Neural cell (in vitro differentiated cells): ENCODE results near the gene ATP2B2. TPM values are rescaled to one million over a fixed set of nuclear protein-coding genes. Genes with fewer than 3 reads are reported as not detected.

Source experiments
- H2AFZ ChIP-seq: fragments of 200-600, 300-800 bp; sonication (generic), shearing (Covaris generic); 2 replicates; pipeline ENCODE4 v1.6.0; 2014; ENCODE audit warnings: low read depth, mild to moderate bottlenecking, antibody characterized with exemption, low read length, moderate library complexity
- H3F3A ChIP-seq: fragments of 200-600 bp; shearing (Covaris generic); 2 replicates; pipeline ENCODE4 v1.6.1; 2016; ENCODE audit warnings: mild to moderate bottlenecking, moderate library complexity, mixed read lengths, antibody characterized with exemption, low read length; ENCODE audit not compliant: insufficient read depth, poor library complexity, severe bottlenecking
- H3K27ac ChIP-seq: fragments of 200-600, 300-800 bp; sonication (generic), shearing (Covaris generic); 2 replicates; pipeline ENCODE4 v1.5.1; 2014; ENCODE audit warnings: mild to moderate bottlenecking, low read length, moderate library complexity
- H3K27me3 ChIP-seq: fragments of 300-800, 200-600 bp; sonication (generic), shearing (Covaris generic); 2 replicates; pipeline ENCODE4 v1.6.0; 2014; ENCODE audit warnings: mild to moderate bottlenecking, low read depth, low read length, moderate library complexity; ENCODE audit not compliant: insufficient read depth
- H3K36me3 ChIP-seq: fragments of 300-800, 200-600 bp; sonication (generic), shearing (Covaris generic); 2 replicates; pipeline ENCODE4 v1.5.1; 2014; ENCODE audit warnings: mild to moderate bottlenecking, antibody characterized with exemption, low read length, moderate library complexity; ENCODE audit not compliant: insufficient read depth
- H3K4me2 ChIP-seq: fragments of 300-800, 200-600 bp; sonication (generic), shearing (Covaris generic); 2 replicates; pipeline ENCODE4 v1.6.0; 2014; ENCODE audit warnings: mild to moderate bottlenecking, low read length
- H3K4me3 ChIP-seq: fragments of 300-800, 200-600 bp; sonication (generic), shearing (Covaris generic); 2 replicates; pipeline ENCODE4 v1.5.1; 2014; ENCODE audit warnings: mild to moderate bottlenecking, low read length, moderate library complexity
- H3K79me2 ChIP-seq: fragments of 200-600 bp; shearing (Covaris generic); replicated peaks from 2 replicates; pipeline ENCODE4 v1.6.0; 2014; ENCODE audit warnings: mild to moderate bottlenecking, low read length, moderate library complexity; ENCODE audit not compliant: insufficient read depth
- H3K9ac ChIP-seq: fragments of 300-800, 200-600 bp; sonication (generic), shearing (Covaris generic); 2 replicates; pipeline ENCODE4 v1.6.1; 2016; ENCODE audit warnings: mild to moderate bottlenecking, low read length, mixed read lengths
- H3K9me2 ChIP-seq: fragments of 200-600 bp; shearing (Covaris generic); 2 replicates; pipeline ENCODE4 v1.6.1; 2016; ENCODE audit warnings: mild to moderate bottlenecking, low read length, mixed read lengths; ENCODE audit not compliant: insufficient read depth
- H3K9me3 ChIP-seq: fragments of 200-600, 300-800 bp; sonication (generic), shearing (Covaris generic); 2 replicates; pipeline ENCODE4 v1.6.1; 2016; ENCODE audit warnings: mild to moderate bottlenecking, mixed run types, low read length, moderate library complexity, mixed read lengths
- H4K20me1 ChIP-seq: fragments of 200-600 bp; shearing (Covaris generic); 2 replicates; pipeline ENCODE4 v1.6.1; 2016; ENCODE audit warnings: mild to moderate bottlenecking, mixed run types; ENCODE audit not compliant: insufficient read depth
- EP300 ChIP-seq: fragments of 450-650 bp; conservative IDR thresholded peaks from 2 replicates; pipeline ENCODE4 v1.6.1; 2014; ENCODE audit warnings: antibody characterized with exemption, mild to moderate bottlenecking, moderate library complexity; ENCODE audit not compliant: poor library complexity, severe bottlenecking
- EZH2 ChIP-seq: fragments of 200-600, 300-800 bp; shearing (Covaris generic), sonication (generic); IDR thresholded peaks from 2 replicates; pipeline ENCODE4 v1.6.1; 2014; ENCODE audit warnings: antibody characterized with exemption, low read length, borderline replicate concordance, mild to moderate bottlenecking; ENCODE audit not compliant: insufficient read depth, poor library complexity, severe bottlenecking
- MXI1 ChIP-seq: fragments of 450-650 bp; conservative IDR thresholded peaks from 2 replicates; pipeline ENCODE4 v1.6.1; 2014; ENCODE audit warnings: antibody characterized with exemption, mild to moderate bottlenecking; ENCODE audit not compliant: poor library complexity, severe bottlenecking
- POLR2AphosphoS5 ChIP-seq: IDR thresholded peaks from 2 replicates; pipeline ENCODE4 v1.6.1; 2012
- RAD21 ChIP-seq: fragments of 450-650 bp; conservative IDR thresholded peaks from 2 replicates; pipeline ENCODE4 v1.6.1; 2014; ENCODE audit warnings: antibody characterized with exemption, mild to moderate bottlenecking, moderate library complexity
- SMC3 ChIP-seq: fragments of 450-650 bp; conservative IDR thresholded peaks from 2 replicates; pipeline ENCODE4 v1.6.1; 2014; ENCODE audit warnings: antibody characterized with exemption, mild to moderate bottlenecking, moderate library complexity; ENCODE audit not compliant: poor library complexity
- TAF1 ChIP-seq: IDR thresholded peaks from 2 replicates; pipeline ENCODE4 v1.6.1; 2012; ENCODE audit warnings: low read depth
- polyA plus RNA-seq: library from polyadenylated mRNA; depleted of rRNA; stranded (reverse); fragments of >200 nt; gene quantifications from 2 replicates; pipeline ENCODE4 v1.2.3, GENCODE V29; 2014
- TF ChIP-seq, protein P1 (sequence below): IDR thresholded peaks from 2 replicates; pipeline ENCODE4 v1.6.1; 2012; ENCODE audit warnings: borderline replicate concordance
- TF ChIP-seq, protein P2 (sequence below): fragments of 450-650 bp; IDR thresholded peaks from 2 replicates; pipeline ENCODE4 v1.5.1; 2014; ENCODE audit warnings: antibody characterized with exemption, mild to moderate bottlenecking, moderate library complexity; ENCODE audit not compliant: poor library complexity, severe bottlenecking

ATP2B2 gene
- polyA plus RNA-seq, 1 donor from 2014 or later, result 8.3 TPM

DNA sequence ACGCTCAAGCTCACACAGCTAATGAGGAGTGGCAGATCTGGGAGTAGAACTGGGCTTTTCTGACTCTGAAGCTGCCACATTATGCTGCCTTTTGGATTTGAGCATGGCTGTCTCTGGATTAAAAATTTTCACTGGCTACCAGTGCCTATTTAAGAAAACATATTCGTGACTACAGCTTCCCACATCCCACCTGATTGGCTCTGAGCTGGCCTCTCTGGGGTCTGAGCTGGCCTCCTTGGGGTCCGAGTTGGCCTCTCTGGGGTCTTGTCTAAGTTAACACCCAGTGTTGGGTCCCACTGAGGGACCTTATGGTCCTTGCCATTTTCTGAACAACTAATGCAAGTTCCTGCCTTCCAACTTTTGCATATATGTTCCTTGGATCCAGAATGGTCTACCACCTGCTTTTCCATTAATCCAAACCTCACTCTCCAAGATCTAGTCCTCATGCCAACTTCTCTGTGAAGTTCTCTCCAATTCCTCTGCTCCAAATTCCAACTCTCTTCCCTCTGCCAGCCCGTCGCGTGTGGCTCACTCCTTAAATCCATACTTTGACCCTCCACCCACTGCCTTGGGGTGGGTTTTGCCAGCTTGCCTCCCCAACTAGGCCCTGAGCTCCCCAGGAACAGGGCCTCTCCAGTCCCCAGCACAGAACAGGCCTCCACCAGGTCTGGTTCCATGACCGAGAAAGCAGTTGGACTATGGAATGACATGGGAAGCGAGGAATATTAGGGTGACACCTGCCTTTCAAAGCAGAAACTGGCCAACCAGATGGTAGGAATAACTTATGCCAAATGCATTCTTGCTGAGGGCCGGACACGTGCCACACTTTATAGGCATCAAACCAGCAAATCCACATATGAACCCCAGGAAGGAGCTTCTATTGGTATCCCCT lies 42.5 kb downstream of the ATP2B2 start:
- Histone ChIP-seq H3K27ac (no peak overlapping the region), H3K4me2 (no peak overlapping the region), H3K9me3 (no peaks in the 10 kb centered on the region), H2AFZ (no peak overlapping the region), H3K79me2 (no peaks in the 10 kb centered on the region), H3K9ac (no peak overlapping the region), H3F3A (no peaks in the 10 kb centered on the region), H4K20me1 (no peaks in the 10 kb centered on the region), H3K36me3 (no peaks in the 10 kb centered on the region), H3K9me2 (no peaks in the 10 kb centered on the region), H3K4me3 (no peak overlapping the region), H3K27me3 (no peaks in the 10 kb centered on the region)
- TF ChIP-seq SMC3 (no peak), EP300 (no peak), RAD21 (no peak)
- TF ChIP-seq, protein P1, sequence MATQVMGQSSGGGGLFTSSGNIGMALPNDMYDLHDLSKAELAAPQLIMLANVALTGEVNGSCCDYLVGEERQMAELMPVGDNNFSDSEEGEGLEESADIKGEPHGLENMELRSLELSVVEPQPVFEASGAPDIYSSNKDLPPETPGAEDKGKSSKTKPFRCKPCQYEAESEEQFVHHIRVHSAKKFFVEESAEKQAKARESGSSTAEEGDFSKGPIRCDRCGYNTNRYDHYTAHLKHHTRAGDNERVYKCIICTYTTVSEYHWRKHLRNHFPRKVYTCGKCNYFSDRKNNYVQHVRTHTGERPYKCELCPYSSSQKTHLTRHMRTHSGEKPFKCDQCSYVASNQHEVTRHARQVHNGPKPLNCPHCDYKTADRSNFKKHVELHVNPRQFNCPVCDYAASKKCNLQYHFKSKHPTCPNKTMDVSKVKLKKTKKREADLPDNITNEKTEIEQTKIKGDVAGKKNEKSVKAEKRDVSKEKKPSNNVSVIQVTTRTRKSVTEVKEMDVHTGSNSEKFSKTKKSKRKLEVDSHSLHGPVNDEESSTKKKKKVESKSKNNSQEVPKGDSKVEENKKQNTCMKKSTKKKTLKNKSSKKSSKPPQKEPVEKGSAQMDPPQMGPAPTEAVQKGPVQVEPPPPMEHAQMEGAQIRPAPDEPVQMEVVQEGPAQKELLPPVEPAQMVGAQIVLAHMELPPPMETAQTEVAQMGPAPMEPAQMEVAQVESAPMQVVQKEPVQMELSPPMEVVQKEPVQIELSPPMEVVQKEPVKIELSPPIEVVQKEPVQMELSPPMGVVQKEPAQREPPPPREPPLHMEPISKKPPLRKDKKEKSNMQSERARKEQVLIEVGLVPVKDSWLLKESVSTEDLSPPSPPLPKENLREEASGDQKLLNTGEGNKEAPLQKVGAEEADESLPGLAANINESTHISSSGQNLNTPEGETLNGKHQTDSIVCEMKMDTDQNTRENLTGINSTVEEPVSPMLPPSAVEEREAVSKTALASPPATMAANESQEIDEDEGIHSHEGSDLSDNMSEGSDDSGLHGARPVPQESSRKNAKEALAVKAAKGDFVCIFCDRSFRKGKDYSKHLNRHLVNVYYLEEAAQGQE, result no peak

DNA sequence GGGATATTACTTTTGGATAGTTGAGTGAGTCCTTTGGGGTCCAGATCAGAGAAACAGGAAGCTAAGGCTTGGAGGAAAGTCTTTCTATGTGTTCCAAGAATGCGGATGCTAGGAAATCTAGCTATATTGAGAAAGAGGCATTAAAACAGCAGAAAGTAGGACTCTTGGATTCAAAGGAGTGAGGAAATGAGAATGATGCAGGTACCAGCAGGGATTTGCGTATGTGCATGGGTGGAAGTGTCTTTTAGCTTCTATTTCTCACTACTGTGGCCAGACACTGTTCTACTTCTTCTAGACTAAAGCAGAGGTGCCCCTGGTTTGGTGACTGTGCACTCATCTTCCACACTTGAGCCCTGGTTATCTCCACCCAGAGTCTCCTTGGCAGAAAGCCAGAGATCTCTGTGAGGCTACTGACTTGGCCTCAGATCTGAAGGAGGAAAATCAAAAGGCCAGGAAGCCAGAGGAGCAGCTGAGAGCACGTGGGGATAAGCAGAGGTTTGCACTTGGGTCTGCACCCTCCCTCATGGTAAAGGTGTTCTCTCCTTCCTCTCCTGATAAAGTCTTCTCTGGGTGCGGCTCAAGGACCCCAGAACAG lies 44.3 kb downstream of the ATP2B2 start:
- H3K4me3 ChIP-seq, result no peak overlapping the region
- no peaks in the 10 kb centered on the region for H3K36me3 ChIP-seq
- H3K9me2 ChIP-seq, result no peaks in the 10 kb centered on the region
- H3K9ac ChIP-seq, result no peak overlapping the region
- H3K27ac ChIP-seq, result no peak overlapping the region
- H2AFZ ChIP-seq, result no peak overlapping the region
- H3K27me3 ChIP-seq, result no peaks in the 10 kb centered on the region
- TF ChIP-seq, protein P1, result no peak
- TF ChIP-seq RAD21, result no peak
- no peak for TF ChIP-seq POLR2AphosphoS5
- TF ChIP-seq TAF1, result no peak
- no peak for TF ChIP-seq MXI1
- TF ChIP-seq EP300, result no peak
- no peak for TF ChIP-seq EZH2
- TF ChIP-seq, protein P2, sequence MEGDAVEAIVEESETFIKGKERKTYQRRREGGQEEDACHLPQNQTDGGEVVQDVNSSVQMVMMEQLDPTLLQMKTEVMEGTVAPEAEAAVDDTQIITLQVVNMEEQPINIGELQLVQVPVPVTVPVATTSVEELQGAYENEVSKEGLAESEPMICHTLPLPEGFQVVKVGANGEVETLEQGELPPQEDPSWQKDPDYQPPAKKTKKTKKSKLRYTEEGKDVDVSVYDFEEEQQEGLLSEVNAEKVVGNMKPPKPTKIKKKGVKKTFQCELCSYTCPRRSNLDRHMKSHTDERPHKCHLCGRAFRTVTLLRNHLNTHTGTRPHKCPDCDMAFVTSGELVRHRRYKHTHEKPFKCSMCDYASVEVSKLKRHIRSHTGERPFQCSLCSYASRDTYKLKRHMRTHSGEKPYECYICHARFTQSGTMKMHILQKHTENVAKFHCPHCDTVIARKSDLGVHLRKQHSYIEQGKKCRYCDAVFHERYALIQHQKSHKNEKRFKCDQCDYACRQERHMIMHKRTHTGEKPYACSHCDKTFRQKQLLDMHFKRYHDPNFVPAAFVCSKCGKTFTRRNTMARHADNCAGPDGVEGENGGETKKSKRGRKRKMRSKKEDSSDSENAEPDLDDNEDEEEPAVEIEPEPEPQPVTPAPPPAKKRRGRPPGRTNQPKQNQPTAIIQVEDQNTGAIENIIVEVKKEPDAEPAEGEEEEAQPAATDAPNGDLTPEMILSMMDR, result no peak
- TF ChIP-seq SMC3, result no peak
- H3K79me2 ChIP-seq, result no peaks in the 10 kb centered on the region
- H3K4me2 ChIP-seq, result no peak overlapping the region
- H4K20me1 ChIP-seq, result no peaks in the 10 kb centered on the region
- H3K9me3 ChIP-seq, result no peaks in the 10 kb centered on the region
- H3F3A ChIP-seq, result no peaks in the 10 kb centered on the region
